Transverse colon (tissue), 4 donors: ENCODE results near the gene BAAT.

Experiments
- CTCF ChIP-seq, 5 experiments: fragments of 200-600 bp in 3 of 5; fragments of 450-650 bp in 2 of 5; sonication (generic) in 3 of 5; IDR thresholded peaks; 1 replicate in 2 of 5; 2 replicates in 3 of 5; pipeline ENCODE4 v1.5.1; 2016 to 2017; ENCODE audit warnings: antibody characterized with exemption in 5 of 5, inconsistent platforms in 3 of 5, mild to moderate bottlenecking in 2 of 5, moderate library complexity in 1 of 5
- POLR2A ChIP-seq: fragments of 450-650 bp; IDR thresholded peaks from one replicate; pipeline ENCODE4 v1.6.1; 2016; ENCODE audit warnings: antibody characterized with exemption, mild to moderate bottlenecking, moderate library complexity
- POLR2AphosphoS5 ChIP-seq, 3 donors: sonication (generic); formaldehyde crosslinking; IDR thresholded peaks; one replicate each; pipeline ENCODE4 v1.6.1; 2016; ENCODE audit warnings: antibody characterized with exemption in 3 of 3

GRCh38 chr9:101342595-101342994, 42.2 kb downstream of the BAAT start:
- TF ChIP-seq CTCF (IDR thresholded peaks at IDR 0.05) (no peak), POLR2A (no peak), POLR2AphosphoS5 (IDR thresholded peaks at IDR 0.05) (no peak)
